Activated T-helper 1 cell treated with anti-CD3 and anti-CD28 coated beads, Interleukin-12 subunit alpha, Interleukin-12 subunit beta, Interleukin-2, Interleukin-4 antibody, amounts not matched to agents 30 ng/mL and 10 ng/mL and 1 ng/mL, durations not matched to agents 14 hours and 24 hours and 36 hours (primary cell): ENCODE data around the gene GRB2. TPM values are rescaled to one million over a fixed set of nuclear protein-coding genes. Genes with fewer than 3 reads are reported as not detected.
"Not testable (repeated sequence)": the region's sequence is repeated elsewhere in the genome, so short reads cannot be mapped to it uniquely, and the experiment has no call there.

Experiments
- DNase-seq: peaks from one replicate; pipeline ENCODE4 v3.0.0; 2021; ENCODE audit warnings: low spot score
- H3K27ac Mint-ChIP-seq: one replicate; pipeline ENCODE4 v1.8.0; 2021; ENCODE audit warnings: mild to moderate bottlenecking, mixed read lengths
- H3K27me3 Mint-ChIP-seq: one replicate; pipeline ENCODE4 v1.8.0; 2022; ENCODE audit warnings: mild to moderate bottlenecking, moderate library complexity, mixed read lengths; ENCODE audit not compliant: insufficient read depth
- H3K36me3 Mint-ChIP-seq: one replicate; pipeline ENCODE4 v1.8.0; 2021; ENCODE audit warnings: low read depth, mixed read lengths
- H3K4me1 Mint-ChIP-seq: one replicate; pipeline ENCODE4 v1.8.0; 2021; ENCODE audit warnings: low read depth, mixed read lengths
- H3K4me3 Mint-ChIP-seq: one replicate; pipeline ENCODE4 v1.8.0; 2021; ENCODE audit warnings: mild to moderate bottlenecking, moderate library complexity, mixed read lengths
- H3K9me3 Mint-ChIP-seq: one replicate; pipeline ENCODE4 v1.8.0; 2021; ENCODE audit warnings: mixed read lengths
- intact Hi-C: fragments of 100-400 bp; cut with micrococcal nuclease; formaldehyde crosslinking; loops from one replicate; pipeline ENCODE4 v1.15.1; 2024
- total RNA-seq: library from RNA; stranded (reverse); gene quantifications from 2 replicates; pipeline ENCODE4 v1.2.3, GENCODE V29; 2022

Gene GRB2
- total RNA-seq, 1 donor from 2014 or later: 172 TPM

DNA sequence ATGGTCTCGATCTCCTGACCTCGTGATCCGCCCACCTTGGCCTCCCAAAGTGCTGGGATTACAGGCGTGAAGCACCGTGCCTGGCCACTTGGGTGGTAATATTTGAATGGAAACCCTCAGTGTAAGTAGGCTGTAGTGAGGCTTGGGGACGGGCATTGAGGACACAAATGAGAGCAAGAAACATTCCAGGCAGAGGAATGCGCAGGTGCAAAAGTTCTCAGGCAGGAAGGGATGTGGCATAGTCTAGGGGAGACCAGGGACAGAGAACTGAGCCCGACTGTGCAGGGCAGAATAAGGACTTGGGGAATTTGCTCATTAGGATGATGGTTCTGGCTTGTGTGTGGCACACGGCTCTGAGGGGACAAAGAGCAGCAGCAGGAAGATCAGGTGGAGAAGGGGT, 54.8 kb downstream of the GRB2 start:
- H3K36me3 Mint-ChIP-seq: peaks cover 6% of the 10 kb centered on the region
- H3K9me3 Mint-ChIP-seq: no peaks in the 10 kb centered on the region
- no peaks in the 10 kb centered on the region for H3K27me3 Mint-ChIP-seq
- intact Hi-C loops: no loop called here
- DNase-seq: no peak
- peaks cover 69% of the 10 kb centered on the region for H3K4me1 Mint-ChIP-seq
- no peak overlapping the region for H3K27ac Mint-ChIP-seq
- no peak overlapping the region for H3K4me3 Mint-ChIP-seq

DNA sequence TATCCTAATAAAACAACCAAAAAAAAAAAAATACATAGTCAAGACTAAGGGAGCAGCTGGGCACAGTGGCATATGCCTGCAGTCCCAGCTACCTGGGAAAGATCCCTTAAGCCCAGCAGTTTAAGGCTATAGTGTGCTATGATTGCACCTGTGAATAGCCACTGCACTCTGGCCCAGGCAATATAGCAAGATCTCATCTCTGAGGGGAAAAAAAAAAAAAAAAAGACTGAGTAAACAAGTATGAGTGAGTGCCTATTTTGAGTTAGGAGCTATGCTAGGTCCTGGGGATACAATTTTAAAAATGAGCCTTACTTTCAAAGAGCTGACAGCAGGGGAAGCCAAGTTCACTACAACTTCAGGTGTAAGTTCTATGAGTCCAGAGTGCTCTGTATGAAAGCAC, 55.4 kb downstream of the GRB2 start:
- Mint-ChIP-seq H3K27me3 (no peaks in the 10 kb centered on the region), H3K4me1 (peaks cover 70% of the 10 kb centered on the region), H3K27ac (no peak overlapping the region), H3K36me3 (peaks cover 4% of the 10 kb centered on the region), H3K4me3 (no peak overlapping the region), H3K9me3 (no peaks in the 10 kb centered on the region)
- no peak for DNase-seq
- intact Hi-C loops: no loop called here

DNA sequence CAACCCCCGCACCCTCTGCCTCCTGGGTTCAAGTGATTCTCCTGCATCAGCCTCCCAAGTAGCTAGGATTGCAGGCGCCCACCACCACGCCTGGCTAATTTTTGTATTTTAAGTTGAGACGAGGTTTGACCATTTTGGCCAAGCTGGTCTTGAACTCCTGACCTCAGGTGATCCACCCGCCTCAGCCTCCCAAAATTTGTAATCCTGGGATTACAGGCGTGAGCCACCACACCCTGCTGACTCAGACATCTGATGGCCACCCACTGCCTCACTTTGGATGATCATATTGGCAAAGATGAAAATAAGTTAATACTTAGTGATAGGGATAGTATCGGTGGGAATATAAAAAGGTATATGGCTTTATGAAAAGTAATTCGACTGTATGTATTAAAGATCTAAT, 55.9 kb downstream of the GRB2 start:
- peaks cover 72% of the 10 kb centered on the region for H3K4me1 Mint-ChIP-seq
- H3K27me3 Mint-ChIP-seq: no peaks in the 10 kb centered on the region
- no peak for DNase-seq
- H3K4me3 Mint-ChIP-seq: no peak overlapping the region
- peaks cover 4% of the 10 kb centered on the region for H3K36me3 Mint-ChIP-seq
- no peak overlapping the region for H3K27ac Mint-ChIP-seq
- intact Hi-C loops: no loop called here
- H3K9me3 Mint-ChIP-seq: no peaks in the 10 kb centered on the region

DNA sequence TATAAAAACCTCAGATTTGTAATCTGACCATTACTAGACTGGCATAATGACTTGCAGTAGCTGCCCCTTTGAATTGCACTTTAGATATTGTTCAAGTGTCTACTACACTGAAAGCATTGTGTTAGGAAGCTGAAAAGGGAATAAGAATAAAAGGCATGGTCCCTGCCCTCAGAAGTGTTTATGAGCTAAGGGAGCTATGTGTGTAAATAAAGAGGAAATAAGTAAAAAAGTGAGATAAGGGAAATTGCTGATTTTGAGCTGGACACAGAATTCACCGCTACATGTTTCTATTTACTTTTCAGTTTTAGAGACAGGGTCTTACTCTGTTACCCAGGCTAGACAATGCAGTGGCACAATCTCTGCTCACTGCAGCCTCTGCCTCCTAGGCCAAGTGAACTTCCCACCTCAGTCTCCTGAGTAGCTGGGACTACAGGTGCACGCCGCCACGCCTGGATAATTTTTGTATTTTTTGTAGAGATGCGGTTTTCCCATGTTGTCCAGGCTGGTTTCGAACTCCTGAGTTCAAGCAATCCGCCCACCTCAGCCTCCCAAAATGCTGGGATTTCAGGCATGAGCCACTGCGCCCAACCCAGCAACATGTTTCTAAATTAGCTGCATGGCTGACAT, 57.0 kb downstream of the GRB2 start:
- Mint-ChIP-seq H3K27ac (no peak overlapping the region), H3K4me3 (no peak overlapping the region), H3K4me1 (peaks cover 83% of the 10 kb centered on the region)

DNA sequence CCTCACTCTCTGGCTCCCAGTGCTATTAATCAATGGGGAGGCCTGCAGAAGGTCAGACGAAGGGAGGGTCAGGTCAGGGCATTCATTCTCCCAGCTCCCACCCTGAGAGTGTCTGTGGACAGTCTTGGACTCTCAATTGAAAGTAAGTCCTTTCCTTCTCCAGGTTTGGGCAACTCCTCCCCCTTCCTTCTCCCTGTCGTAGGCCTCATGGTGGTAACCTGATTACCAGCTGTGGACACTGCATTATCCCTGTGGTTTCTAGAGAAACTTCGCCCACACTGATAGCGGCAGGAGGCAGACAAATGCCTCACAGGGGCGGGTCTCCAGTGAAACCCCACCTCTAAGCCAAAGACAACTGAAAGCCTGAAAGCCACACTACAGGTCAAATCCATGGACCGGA, 58.6 kb downstream of the GRB2 start:
- Mint-ChIP-seq H3K27me3 (no peaks in the 10 kb centered on the region), H3K4me3 (peak overlapping the region; percentile 67), H3K9me3 (no peaks in the 10 kb centered on the region), H3K27ac (peak overlapping the region; percentile 77), H3K4me1 (peaks cover 88% of the 10 kb centered on the region), H3K36me3 (peaks cover 4% of the 10 kb centered on the region)
- no peak for DNase-seq
- intact Hi-C loops: loop anchor here (1.0 to 2.0 kb wide), 4 partner anchors 9 to 47 kb away; no protein-coding TSS in a partner anchor

More for the DNA sequence above, 57.0 kb downstream of the GRB2 start:
- H3K9me3 Mint-ChIP-seq: no peaks in the 10 kb centered on the region
- no peaks in the 10 kb centered on the region for H3K27me3 Mint-ChIP-seq
- no peak for DNase-seq
- H3K36me3 Mint-ChIP-seq: peaks cover 4% of the 10 kb centered on the region
- intact Hi-C loops: no loop called here

DNA sequence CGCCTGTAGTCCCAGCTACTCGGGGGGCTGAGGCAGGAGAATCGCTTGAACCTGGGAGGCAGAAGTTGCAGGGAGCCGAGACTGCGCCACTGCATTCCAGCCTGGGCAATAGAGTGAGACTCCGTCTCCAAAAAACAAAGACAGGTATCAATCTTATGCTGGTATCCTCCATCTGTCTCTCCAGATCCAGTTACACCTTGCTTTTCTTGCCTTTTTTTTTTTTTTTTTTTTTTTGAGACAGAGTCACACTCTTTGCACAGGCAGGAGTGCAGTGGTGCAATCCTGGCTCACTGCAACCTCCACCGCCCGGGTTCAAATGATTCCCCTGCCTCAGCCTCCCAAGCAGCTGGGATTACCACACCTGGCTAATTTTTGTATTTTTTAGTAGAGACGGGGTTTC, 59.1 kb downstream of the GRB2 start:
- not testable (repeated sequence) for DNase-seq, H3K9me3 Mint-ChIP-seq, H3K4me3 Mint-ChIP-seq, H3K36me3 Mint-ChIP-seq, H3K27me3 Mint-ChIP-seq
- Mint-ChIP-seq H3K4me1 (peaks cover 89% of the 10 kb centered on the region), H3K27ac (peak overlapping the region; percentile 77)
- intact Hi-C loops: loop anchor here (2.0 kb wide), 2 partner anchors 14 to 26 kb away; no protein-coding TSS in a partner anchor

DNA sequence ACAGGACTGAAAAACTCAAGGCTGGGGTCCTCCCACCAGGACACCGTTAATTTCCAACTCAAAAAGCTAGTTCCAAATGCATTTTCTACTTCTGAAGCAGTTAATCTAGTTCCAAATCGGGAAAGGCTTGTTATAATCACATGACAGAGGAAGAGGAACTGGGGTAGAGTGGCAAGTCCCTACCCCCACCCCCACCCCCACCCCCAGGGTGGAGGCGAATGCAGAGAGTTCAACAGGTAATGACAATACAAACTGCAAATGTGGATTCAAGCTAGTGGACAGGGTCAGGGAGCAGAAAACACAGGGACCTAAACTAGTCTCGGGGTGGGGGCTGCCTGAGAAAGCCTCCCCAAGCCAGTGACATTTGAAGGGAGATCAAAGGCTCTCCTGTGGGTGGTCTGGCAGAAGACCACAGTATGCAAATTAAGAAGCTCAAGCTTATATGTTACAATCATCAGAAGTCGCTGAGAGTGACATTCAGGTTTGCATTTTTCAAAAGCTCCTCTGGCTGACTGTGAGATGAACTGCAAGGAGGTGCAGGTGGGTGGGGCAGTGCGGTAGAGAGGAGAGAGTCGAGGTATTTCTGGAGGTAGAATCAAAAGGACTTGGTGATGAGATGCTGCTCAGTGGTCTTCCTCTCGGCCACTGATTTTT, 59.8 kb downstream of the GRB2 start:
- peak overlapping the region; percentile 75 for H3K4me3 Mint-ChIP-seq
- peaks cover 85% of the 10 kb centered on the region for H3K4me1 Mint-ChIP-seq
- H3K36me3 Mint-ChIP-seq: peaks cover 7% of the 10 kb centered on the region
- H3K9me3 Mint-ChIP-seq: no peaks in the 10 kb centered on the region
- no peaks in the 10 kb centered on the region for H3K27me3 Mint-ChIP-seq
- DNase-seq: peak; percentile 30
- intact Hi-C loops: loop anchor here (2.0 kb wide), 2 partner anchors 13 to 27 kb away; no protein-coding TSS in a partner anchor
- peak overlapping the region; percentile 86 for H3K27ac Mint-ChIP-seq

DNA sequence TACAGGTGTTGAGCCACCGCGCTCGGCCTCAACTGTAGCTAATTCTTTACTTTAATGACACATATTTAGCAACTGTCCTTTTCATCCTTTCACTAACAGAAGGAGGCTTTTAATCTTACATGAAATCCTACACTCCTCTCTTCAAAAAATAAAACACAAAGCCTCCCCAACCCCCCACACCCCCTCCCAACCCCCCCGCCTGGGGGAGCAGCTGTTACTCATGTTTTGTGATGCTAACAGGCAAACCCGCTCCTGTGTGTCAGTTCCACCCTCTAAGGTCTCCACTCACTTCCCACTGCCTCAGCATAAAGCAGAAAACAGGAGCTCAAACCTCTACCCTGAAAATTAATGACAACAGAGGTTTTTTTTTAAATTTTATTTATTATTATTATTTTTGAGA, 60.8 kb downstream of the GRB2 start:
- Mint-ChIP-seq H3K4me3 (no peak overlapping the region), H3K4me1 (peaks cover 86% of the 10 kb centered on the region), H3K9me3 (no peaks in the 10 kb centered on the region), H3K36me3 (peaks cover 11% of the 10 kb centered on the region), H3K27ac (no peak overlapping the region), H3K27me3 (no peaks in the 10 kb centered on the region)
- intact Hi-C loops: no loop called here
- no peak for DNase-seq

DNA sequence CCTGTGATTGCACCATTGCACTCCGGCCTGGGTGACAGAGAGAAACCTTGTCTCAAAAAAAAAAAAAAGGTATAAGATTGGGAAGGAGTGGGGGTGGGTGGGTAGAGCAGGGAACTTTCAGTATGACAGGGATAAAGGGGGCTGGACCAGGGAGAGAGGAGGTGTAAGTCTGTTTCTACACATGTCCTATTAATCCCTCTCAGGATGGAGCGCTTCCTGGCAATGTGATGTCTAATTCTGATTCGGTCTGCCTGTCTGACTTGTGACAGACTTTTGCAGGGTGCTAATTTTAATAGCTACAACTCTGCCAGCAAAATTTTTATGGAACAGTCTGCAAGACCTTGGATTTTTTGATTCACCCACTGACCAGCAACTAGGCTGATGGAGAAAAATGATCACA, 62.5 kb downstream of the GRB2 start:
- Mint-ChIP-seq H3K27me3 (no peaks in the 10 kb centered on the region), H3K4me3 (no peak overlapping the region), H3K9me3 (no peaks in the 10 kb centered on the region), H3K4me1 (peaks cover 85% of the 10 kb centered on the region), H3K27ac (no peak overlapping the region), H3K36me3 (peaks cover 9% of the 10 kb centered on the region)
- DNase-seq: no peak
- intact Hi-C loops: no loop called here

DNA sequence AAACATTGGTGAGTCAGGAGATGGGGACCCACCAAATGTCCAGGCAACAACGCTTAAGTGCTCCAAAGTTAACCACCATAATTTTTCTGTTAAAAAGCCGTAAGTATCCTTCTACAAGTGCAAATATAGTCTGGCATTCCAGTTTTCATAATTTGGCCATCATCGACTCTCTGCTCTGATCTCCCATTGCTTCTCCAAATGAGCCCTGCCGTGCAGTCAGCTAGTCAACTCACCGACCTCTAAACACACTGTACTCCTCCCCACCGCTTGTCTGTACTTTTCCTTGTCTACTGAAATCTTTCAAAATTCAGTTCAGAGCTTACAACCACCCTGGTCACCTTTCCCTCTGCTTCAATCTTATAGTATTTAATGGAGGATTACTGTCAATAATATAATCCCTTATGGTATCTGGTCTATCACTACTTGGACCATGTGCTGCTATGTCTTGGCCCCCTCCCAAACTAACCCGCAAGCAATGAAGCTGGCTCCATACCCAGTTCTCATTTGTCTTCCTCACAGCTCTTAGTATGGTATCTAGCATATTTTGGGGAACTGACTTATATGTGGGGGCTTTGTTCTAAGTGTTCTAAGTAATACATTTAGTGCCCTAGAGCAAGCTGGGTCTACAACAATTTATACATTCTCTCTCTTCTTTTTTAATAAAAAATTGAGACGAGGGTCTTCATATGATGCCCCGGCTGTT, 63.5 kb downstream of the GRB2 start:
- Mint-ChIP-seq H3K4me1 (peaks cover 79% of the 10 kb centered on the region), H3K9me3 (no peaks in the 10 kb centered on the region), H3K27me3 (no peaks in the 10 kb centered on the region), H3K36me3 (peaks cover 9% of the 10 kb centered on the region), H3K27ac (peak overlapping the region; percentile 61), H3K4me3 (no peak overlapping the region)
- intact Hi-C loops: no loop called here
- DNase-seq: no peak

DNA sequence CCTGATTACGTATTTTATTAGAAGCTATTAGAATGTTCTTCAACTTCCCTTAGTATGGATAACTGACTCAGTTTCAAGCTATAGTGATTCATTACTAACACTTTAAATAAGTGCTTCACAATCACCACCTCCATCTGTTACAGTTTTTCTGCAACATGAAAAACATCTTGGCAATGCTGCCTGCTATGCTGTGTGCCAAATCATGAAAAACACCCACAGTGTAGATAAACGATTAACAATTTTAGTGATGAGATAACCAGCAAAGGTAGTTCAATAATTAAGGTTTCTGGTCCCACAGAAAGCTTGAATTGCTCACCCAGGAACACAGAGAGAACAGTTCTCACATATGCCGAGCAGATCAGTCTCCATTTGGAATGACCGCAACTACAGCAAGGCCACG, 64.8 kb downstream of the GRB2 start:
- H3K4me3 Mint-ChIP-seq: no peak overlapping the region
- peaks cover 8% of the 10 kb centered on the region for H3K36me3 Mint-ChIP-seq
- H3K4me1 Mint-ChIP-seq: peaks cover 80% of the 10 kb centered on the region
- no peak for DNase-seq
- H3K27ac Mint-ChIP-seq: peak overlapping the region; percentile 64
- intact Hi-C loops: no loop called here
- H3K9me3 Mint-ChIP-seq: no peaks in the 10 kb centered on the region
- no peaks in the 10 kb centered on the region for H3K27me3 Mint-ChIP-seq

DNA sequence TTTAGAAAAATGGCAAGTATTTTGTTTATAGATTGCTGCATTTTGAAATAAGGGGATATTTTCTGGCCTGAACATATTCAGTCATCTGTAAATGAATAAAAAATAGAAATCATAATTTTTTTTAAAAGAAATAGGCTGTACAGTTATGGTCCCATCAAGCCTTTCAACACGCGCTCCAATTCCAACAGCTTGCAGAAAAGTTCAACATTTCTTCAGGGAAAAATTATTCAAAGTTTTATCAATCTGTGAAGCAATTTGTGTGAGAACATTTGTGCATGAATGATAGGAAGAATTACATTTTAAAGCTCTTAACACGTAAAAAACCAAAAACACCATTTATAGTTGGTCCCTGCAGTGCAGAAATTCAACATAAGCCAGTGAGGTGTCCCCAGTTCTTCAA, 65.5 kb downstream of the GRB2 start:
- peak overlapping the region; percentile 80 for H3K27ac Mint-ChIP-seq
- H3K36me3 Mint-ChIP-seq: peaks cover 8% of the 10 kb centered on the region
- no peak for DNase-seq
- peaks cover 79% of the 10 kb centered on the region for H3K4me1 Mint-ChIP-seq
- peak overlapping the region; percentile 53 for H3K4me3 Mint-ChIP-seq
- intact Hi-C loops: loop anchor here (2.0 to 5.0 kb wide), 2 partner anchors 32 to 65 kb away; partner anchors contain the start of gene GRB2
- no peaks in the 10 kb centered on the region for H3K9me3 Mint-ChIP-seq
- no peaks in the 10 kb centered on the region for H3K27me3 Mint-ChIP-seq

DNA sequence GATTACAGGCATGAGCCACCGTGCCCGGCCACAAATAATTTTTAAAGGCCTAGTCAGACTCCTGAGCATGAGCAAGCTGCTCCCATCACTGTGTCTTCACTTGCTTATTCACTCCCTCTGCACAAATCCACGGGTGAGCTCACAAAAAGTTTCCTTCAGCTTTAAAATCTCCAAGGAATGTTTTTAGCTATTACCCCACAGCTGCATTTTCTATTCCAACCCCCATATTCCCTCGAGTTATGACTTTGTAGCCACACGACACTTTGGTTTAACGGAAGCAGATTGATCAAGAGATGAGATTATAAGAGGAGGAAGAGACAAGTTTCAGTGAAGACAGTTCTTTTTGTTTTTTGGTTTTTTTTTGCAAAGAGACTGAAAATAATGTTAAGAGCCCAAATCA, 67.1 kb downstream of the GRB2 start:
- peaks cover 8% of the 10 kb centered on the region for H3K36me3 Mint-ChIP-seq
- no peaks in the 10 kb centered on the region for H3K27me3 Mint-ChIP-seq
- DNase-seq: no peak
- H3K4me3 Mint-ChIP-seq: peak overlapping the region; percentile 63
- intact Hi-C loops: loop anchor here (1.0 to 5.0 kb wide), 4 partner anchors 9 to 66 kb away; partner anchors contain the start of gene GRB2
- H3K27ac Mint-ChIP-seq: peak overlapping the region; percentile 90
- H3K9me3 Mint-ChIP-seq: no peaks in the 10 kb centered on the region
- peaks cover 74% of the 10 kb centered on the region for H3K4me1 Mint-ChIP-seq
